Activated CD8-positive, alpha-beta T cell treated with anti-CD3 and anti-CD28 coated beads, Interleukin-2, amount 10 ng/mL, durations not matched to agents 7 days and 5 days (primary cell): ENCODE results near the gene MEF2D. TPM values are rescaled to one million over a fixed set of nuclear protein-coding genes. Genes with fewer than 3 reads are reported as not detected.

Experiments used
- ATAC-seq: fragments of 150-1000 bp; cut with Tn5 transposase; one replicate; pipeline ENCODE4 v1.10.0; 2021; ENCODE audit warnings: moderate library complexity
- CTCF ChIA-PET: fragments of 350-600 bp; sonication (Branson Sonifier 250); formaldehyde crosslinking; loops from one replicate; lab custom pipeline; 2021; ENCODE audit warnings: antibody characterized with exemption; lab: Charles Lee
- POLR2A ChIA-PET: fragments of 350-600 bp; sonication (Branson Sonifier 250); formaldehyde crosslinking; loops from one replicate; lab custom pipeline; 2021; ENCODE audit warnings: antibody characterized with exemption; lab: Charles Lee
- DNase-seq: peaks from one replicate; pipeline ENCODE4 v3.0.0-alpha.2; 2020
- H3K27ac Mint-ChIP-seq: one replicate; pipeline ENCODE4 v1.8.0; 2021; ENCODE audit warnings: mild to moderate bottlenecking, mixed read lengths
- H3K27me3 Mint-ChIP-seq: one replicate; pipeline ENCODE4 v1.8.0; 2021; ENCODE audit warnings: low read depth, mixed read lengths
- H3K36me3 Mint-ChIP-seq: one replicate; pipeline ENCODE4 v1.8.0; 2021; ENCODE audit warnings: low read depth, mixed read lengths
- H3K4me1 Mint-ChIP-seq: one replicate; pipeline ENCODE4 v1.8.0; 2021; ENCODE audit warnings: low read depth, mixed read lengths
- H3K4me3 Mint-ChIP-seq: one replicate; pipeline ENCODE4 v1.8.0; 2021; ENCODE audit warnings: mild to moderate bottlenecking, mixed read lengths
- H3K9me3 Mint-ChIP-seq: one replicate; pipeline ENCODE4 v1.8.0; 2022; ENCODE audit warnings: mixed read lengths; ENCODE audit not compliant: insufficient read depth
- total RNA-seq, 2 experiments: library from RNA; stranded (reverse); gene quantifications; one replicate each; pipeline ENCODE4 v1.2.3, GENCODE V29; 2021

MEF2D gene
- total RNA-seq, 2 experiments from 2014 or later: 34.8 to 40.1 TPM

DNA sequence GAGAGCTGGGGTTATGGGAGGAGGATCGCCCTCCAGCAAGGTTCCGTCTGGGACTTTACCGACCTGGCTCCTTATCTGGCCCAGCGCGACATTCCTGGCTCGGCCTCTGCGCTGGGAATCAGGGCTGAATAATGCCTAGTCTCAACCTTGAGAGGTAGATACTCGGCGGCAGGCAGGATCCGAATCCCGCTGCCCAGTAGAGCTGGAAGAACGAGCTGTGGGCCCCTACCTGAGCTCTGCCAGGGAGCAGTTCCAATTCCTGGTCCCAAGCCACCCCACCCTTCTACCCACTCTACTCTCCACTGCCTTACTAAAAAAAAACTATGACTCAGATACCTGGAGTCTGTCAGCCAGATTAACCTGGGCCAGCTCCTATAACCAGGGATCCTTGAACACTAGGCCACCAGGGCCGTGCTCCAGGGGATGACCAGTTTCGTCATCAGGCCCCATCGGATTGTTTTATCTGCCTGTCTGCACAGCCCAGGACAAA, 77.9 kb downstream of the MEF2D start:
- DNase-seq: no peak
- H3K27me3 Mint-ChIP-seq: peaks cover 89% of the 10 kb centered on the region
- ATAC-seq: no peak
- POLR2A ChIA-PET: no interaction called here
- peaks cover 22% of the 10 kb centered on the region for H3K4me1 Mint-ChIP-seq
- no peaks in the 10 kb centered on the region for H3K9me3 Mint-ChIP-seq
- H3K27ac Mint-ChIP-seq: no peak overlapping the region
- H3K36me3 Mint-ChIP-seq: no peaks in the 10 kb centered on the region
- CTCF ChIA-PET: interaction anchor here (0.7 to 4.4 kb wide), 4 partner anchors 23 to 304 kb away, joined by 3 to 34 read pairs (median 16); no protein-coding TSS in a partner anchor
- no peak overlapping the region for H3K4me3 Mint-ChIP-seq

DNA sequence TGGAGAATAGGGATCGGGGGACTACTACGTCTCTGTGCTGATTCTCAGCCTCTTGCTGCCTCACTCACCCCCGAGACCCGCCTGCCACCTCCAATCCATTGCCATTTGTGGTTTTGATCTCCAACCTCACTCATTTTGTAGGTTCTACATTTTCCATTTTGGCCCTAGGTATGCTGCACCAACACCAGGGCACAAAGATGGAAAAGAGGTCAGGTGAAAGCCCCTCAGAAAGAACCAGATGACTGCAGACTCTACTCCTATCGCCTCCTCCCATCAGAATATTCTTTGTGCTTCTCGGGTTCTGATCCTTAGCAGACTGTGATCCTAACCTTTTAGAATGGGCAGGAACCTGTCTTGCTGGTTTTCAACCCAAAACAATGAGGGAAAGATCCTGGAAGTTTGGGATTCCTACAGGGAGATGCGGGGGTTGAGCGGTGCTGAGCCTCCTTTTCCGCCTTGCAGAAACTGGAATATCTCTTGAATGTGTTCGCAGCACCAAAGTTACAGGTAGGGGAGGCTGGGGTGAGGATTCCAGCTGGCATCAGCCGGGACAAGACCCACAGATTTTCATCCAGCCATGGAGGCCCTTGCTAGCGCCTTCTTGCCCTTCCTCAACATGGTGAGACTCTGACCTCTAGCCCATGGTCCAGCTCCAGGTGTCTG, 78.5 kb downstream of the MEF2D start:
- Mint-ChIP-seq H3K4me3 (peak overlapping the region; percentile 42), H3K9me3 (no peaks in the 10 kb centered on the region), H3K27ac (peak overlapping the region; percentile 39), H3K4me1 (peaks cover 22% of the 10 kb centered on the region), H3K36me3 (no peaks in the 10 kb centered on the region), H3K27me3 (peaks cover 89% of the 10 kb centered on the region)
- ChIA-PET CTCF (interaction anchor here (0.7 to 4.4 kb wide), 4 partner anchors 24 to 304 kb away, joined by 3 to 34 read pairs (median 16); no protein-coding TSS in a partner anchor), POLR2A (no interaction called here)
- ATAC-seq: no peak
- DNase-seq: no peak

DNA sequence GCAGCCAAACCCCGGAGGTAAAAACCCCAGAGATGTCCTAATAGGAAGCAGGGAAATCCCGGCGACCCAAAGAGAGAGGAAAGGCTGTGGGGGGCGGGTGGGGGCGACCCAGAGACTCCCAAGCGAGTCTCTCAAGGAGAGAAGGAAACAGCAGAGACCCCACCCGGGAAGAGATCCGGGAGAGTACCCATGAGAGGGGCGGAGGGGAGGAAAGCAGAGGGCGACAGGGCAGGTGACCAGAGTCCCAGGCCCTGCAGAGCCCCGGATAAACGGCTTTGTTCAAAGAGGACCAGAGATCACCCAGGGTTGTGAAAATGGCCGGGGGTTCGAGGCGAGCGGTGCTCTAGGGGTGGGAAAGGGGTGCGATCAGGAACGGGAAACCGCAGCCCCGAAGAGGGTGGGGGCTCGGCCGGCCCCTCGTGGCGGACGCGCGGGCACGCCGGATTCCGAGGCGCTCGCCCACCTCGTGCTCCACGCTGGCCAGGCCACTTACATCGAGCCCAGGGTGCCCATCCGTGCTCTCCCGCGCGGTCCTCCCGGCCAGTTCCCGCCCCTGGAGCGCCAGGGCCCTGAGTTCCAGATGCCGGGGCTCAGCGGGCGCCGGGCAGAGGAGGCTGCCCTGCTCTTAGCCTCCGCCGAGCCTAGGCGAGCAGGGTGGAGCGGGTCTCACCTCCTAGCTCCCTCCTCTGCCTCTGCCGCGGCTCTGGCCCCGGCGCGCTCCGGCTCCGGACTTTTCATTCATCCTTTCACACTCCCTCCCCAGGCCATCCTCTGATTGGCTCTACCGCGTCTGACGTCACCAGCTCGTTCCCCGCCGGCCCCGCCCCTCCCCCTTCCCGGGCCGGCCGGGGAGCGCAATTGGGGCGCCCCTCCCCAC, 79.3 kb downstream of the MEF2D start:
- H3K27me3 Mint-ChIP-seq: peaks cover 88% of the 10 kb centered on the region
- peak overlapping the region; percentile 81 for H3K4me3 Mint-ChIP-seq
- ATAC-seq: peak; percentile 73
- POLR2A ChIA-PET: no interaction called here
- no peak overlapping the region for H3K27ac Mint-ChIP-seq
- peak; percentile 78 for DNase-seq
- H3K9me3 Mint-ChIP-seq: no peaks in the 10 kb centered on the region
- peaks cover 22% of the 10 kb centered on the region for H3K4me1 Mint-ChIP-seq
- CTCF ChIA-PET: interaction anchor here (3.7 to 4.4 kb wide), 2 partner anchors 25 to 36 kb away, joined by 28 to 34 read pairs; no protein-coding TSS in a partner anchor
- H3K36me3 Mint-ChIP-seq: no peaks in the 10 kb centered on the region

DNA sequence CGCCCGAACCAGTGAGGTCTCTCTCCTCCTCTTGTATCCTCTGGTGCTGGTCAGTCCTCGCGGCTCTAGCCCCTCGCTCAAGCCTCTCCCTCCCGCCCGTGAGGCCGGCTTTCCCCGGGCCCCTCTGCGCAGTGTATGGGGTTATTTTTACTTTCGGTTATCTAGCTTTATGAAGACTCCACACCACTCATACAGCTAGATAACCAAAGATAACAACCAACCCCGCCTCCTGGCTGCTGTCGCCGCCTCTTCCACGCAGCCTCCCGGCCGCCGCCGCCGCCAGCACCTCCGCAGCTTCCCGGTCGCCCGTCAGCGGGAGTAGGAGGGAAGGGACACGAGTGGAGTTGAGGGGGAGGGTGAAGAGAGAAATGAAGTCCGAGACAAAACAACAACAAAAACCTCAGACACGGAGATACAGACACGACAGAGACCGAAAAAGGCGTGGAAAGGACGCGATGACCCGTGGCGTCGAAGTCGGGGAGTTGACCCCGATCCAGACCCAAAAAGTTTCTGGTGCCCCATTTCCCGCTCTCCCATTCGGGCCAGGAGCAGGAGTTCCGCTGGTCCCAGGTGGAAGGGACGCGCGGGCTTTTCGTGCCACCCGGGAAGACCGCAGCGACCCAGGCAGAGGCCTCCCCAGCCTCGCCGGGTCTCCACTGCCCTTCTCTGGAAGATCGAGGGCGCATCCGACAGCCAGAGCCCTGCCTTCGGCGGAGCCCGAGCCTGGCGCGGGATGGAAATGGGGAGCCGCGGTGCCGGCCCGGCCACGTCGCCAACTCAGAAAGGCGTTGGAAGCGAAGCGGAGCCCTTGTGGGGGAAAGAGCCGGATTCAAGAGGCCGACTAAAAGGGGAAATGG, 80.1 kb downstream of the MEF2D start:
- Mint-ChIP-seq H3K4me3 (peak overlapping the region; percentile 81), H3K36me3 (no peaks in the 10 kb centered on the region), H3K9me3 (no peaks in the 10 kb centered on the region), H3K27me3 (peaks cover 85% of the 10 kb centered on the region), H3K4me1 (peaks cover 22% of the 10 kb centered on the region), H3K27ac (peak overlapping the region; percentile 12)
- peak; percentile 82 for ATAC-seq
- CTCF ChIA-PET: interaction anchor here (0.7 to 4.5 kb wide), 7 partner anchors 12 to 231 kb away, joined by 3 to 44 read pairs (median 6); no protein-coding TSS in a partner anchor
- DNase-seq: peak; percentile 55
- POLR2A ChIA-PET: interaction anchor here (0.5 to 1.0 kb wide), 2 partner anchors 37 to 771 kb away, joined by 3 to 4 read pairs; no protein-coding TSS in a partner anchor

DNA sequence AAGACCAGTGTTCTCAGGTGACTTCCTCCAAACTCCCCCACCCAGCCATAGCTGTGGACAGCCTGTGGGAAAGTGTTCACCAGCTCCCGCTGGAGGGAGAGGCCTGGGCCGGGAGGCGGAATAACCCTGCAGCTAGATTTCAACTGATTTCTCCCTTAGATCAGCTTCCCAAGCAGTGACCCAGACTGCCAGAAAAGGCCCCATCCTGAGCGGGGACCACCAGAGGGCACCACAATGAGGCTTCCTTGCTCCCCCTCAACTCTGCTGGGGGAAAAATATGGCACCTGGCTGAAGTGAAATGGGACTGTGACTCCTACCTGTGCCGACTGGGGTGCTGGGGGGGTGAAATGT, 80.7 kb downstream of the MEF2D start:
- peaks cover 84% of the 10 kb centered on the region for H3K27me3 Mint-ChIP-seq
- POLR2A ChIA-PET: interaction anchor here (0.5 to 1.0 kb wide), 2 partner anchors 38 to 771 kb away, joined by 3 to 4 read pairs; no protein-coding TSS in a partner anchor
- H3K4me3 Mint-ChIP-seq: peak overlapping the region; percentile 81
- CTCF ChIA-PET: interaction anchor here (0.7 to 4.5 kb wide), 8 partner anchors 12 to 231 kb away, joined by 3 to 44 read pairs (median 4); no protein-coding TSS in a partner anchor
- peak; percentile 42 for ATAC-seq
- H3K9me3 Mint-ChIP-seq: no peaks in the 10 kb centered on the region
- no peaks in the 10 kb centered on the region for H3K36me3 Mint-ChIP-seq
- peaks cover 22% of the 10 kb centered on the region for H3K4me1 Mint-ChIP-seq
- H3K27ac Mint-ChIP-seq: no peak overlapping the region
- peak; percentile 49 for DNase-seq

DNA sequence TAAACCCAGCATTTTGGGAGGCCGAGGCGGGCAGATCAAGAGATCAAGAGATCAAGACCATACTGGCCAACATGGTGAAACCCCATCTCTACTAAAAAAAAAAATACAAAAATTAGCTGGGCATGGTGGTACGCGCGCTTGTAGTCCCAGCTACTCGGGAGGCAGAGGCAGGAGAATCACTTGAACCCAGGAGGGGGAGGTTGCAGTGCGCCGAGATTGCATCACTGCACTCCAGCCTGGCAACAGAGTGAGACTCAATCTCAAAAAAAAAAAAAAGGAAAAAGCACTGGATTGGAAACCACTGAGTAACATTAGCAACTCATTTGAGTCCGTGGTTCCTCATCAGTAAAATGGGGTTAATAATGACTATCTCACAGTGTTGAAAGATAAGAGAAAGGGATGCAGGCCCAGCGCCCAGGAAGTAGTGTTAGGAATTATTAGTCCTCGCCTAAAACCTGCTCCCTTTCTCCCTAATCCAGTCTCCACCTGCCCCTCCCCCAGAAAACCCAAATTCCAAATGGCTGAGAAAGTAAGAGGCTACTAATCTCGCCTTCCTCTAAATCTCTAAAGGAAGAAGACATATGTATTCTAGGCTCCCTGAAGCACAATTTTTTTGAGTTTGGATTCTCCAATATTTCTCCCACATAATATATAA, 82.0 kb downstream of the MEF2D start:
- H3K27ac Mint-ChIP-seq: no peak overlapping the region
- no peaks in the 10 kb centered on the region for H3K9me3 Mint-ChIP-seq
- H3K36me3 Mint-ChIP-seq: no peaks in the 10 kb centered on the region
- ChIA-PET POLR2A (interaction anchor here (0.6 kb wide), 1 partner anchor 83 kb away, joined by 3 read pairs; no protein-coding TSS in a partner anchor), CTCF (interaction anchor here (0.9 to 4.5 kb wide), 5 partner anchors 14 to 209 kb away, joined by 3 to 44 read pairs (median 14); no protein-coding TSS in a partner anchor)
- no peak overlapping the region for H3K4me3 Mint-ChIP-seq
- peaks cover 73% of the 10 kb centered on the region for H3K27me3 Mint-ChIP-seq
- DNase-seq (no peak), ATAC-seq (no peak)
- peaks cover 22% of the 10 kb centered on the region for H3K4me1 Mint-ChIP-seq

DNA sequence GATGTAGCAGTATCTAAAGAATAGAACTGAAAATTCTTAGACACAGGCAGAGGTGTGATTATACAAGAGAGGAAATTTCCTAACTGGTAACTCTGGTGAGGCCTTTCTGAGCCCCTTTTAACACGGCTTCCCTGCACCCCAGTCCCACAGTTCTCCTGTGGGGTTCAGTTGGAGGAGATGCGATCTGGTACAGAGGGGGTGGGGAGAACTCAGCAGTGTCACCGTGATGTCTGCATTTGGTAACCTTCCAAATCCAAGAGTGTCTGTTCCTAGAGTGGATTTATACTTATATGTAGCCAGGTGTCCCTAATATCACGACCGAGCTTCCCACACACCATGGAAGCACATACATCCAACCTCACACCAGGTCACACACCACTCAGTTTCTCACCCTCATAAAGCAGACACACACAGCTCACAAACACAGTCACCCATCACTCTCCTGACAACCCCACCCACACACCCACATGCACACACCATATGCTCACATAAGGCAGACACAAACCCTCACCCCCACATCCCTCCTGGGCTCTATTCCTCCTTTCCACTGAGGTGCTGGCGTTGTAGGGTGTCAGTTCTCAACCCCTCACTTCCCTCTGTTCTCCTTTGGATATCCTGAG, 83.1 kb downstream of the MEF2D start:
- CTCF ChIA-PET: interaction anchor here (3.9 to 4.5 kb wide), 2 partner anchors 28 to 32 kb away, joined by 15 to 44 read pairs; no protein-coding TSS in a partner anchor
- ATAC-seq (no peak), DNase-seq (no peak)
- H3K27ac Mint-ChIP-seq: no peak overlapping the region
- H3K4me1 Mint-ChIP-seq: peaks cover 22% of the 10 kb centered on the region
- H3K4me3 Mint-ChIP-seq: no peak overlapping the region
- no peaks in the 10 kb centered on the region for H3K36me3 Mint-ChIP-seq
- H3K9me3 Mint-ChIP-seq: no peaks in the 10 kb centered on the region
- POLR2A ChIA-PET: no interaction called here
- H3K27me3 Mint-ChIP-seq: peaks cover 62% of the 10 kb centered on the region

DNA sequence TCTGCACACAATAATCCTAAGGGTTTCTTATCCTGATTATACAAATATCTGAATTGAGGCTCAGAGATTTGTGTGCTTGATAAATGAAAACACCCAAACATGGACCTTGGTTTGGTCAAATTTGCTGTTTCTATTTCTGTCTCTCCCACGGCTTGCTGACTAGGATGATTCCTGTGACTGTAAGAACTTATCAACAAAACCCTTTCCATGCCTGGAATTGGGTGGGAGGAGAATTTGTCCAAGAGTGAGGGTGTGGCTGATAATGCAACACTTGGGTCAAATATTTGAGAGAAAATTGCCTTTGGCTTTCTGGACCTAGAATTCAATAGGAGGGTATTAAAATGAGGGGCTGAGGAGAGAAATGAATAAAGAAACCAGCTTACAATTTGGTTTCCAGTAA, 83.6 kb downstream of the MEF2D start:
- Mint-ChIP-seq H3K27ac (no peak overlapping the region), H3K4me3 (no peak overlapping the region), H3K4me1 (peaks cover 19% of the 10 kb centered on the region), H3K9me3 (no peaks in the 10 kb centered on the region), H3K36me3 (no peaks in the 10 kb centered on the region), H3K27me3 (peaks cover 62% of the 10 kb centered on the region)
- ATAC-seq (no peak), DNase-seq (no peak)
- ChIA-PET CTCF (interaction anchor here (0.7 to 4.5 kb wide), 3 partner anchors 12 to 31 kb away, joined by 3 to 44 read pairs (median 15); no protein-coding TSS in a partner anchor), POLR2A (no interaction called here)

DNA sequence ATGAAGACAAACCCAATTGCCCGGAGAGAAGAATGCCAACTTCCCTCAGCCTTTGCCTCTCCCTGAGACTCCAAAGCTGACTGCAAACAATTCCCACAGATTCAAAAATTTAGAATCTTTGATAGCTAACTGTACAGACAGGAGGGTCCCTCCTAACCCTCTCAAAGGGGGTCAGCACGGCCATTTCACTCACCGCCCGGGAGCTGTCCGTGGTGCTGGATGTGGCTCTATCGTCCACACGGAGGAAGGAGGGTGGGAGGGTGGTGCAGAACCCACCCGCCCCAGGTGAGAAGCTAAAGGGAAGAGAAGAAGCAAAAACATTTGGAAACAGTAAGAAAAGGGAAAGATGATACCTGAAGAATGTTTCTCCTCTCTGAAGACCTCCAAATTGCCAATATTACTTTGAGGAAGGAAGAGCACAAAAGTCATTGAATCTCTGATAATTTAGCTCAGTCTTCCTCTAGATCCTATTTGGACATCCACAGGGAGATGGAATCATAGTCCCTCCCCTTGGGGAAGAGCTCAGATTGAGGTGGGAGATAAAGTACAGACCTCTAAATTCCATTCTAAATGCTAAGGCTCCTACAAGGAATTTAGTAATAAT, 86.0 kb downstream of the MEF2D start:
- no peak for ATAC-seq
- CTCF ChIA-PET: interaction anchor here (0.8 to 3.9 kb wide), 4 partner anchors 20 to 168 kb away, joined by 3 to 26 read pairs (median 10); no protein-coding TSS in a partner anchor
- no peaks in the 10 kb centered on the region for H3K9me3 Mint-ChIP-seq
- no peak overlapping the region for H3K27ac Mint-ChIP-seq
- H3K27me3 Mint-ChIP-seq: peaks cover 53% of the 10 kb centered on the region
- peak; percentile 53 for DNase-seq
- peaks cover under 1% of the 10 kb centered on the region for H3K4me1 Mint-ChIP-seq
- H3K4me3 Mint-ChIP-seq: no peak overlapping the region
- H3K36me3 Mint-ChIP-seq: no peaks in the 10 kb centered on the region
- POLR2A ChIA-PET: interaction anchor here (0.8 kb wide), 1 partner anchor 26 kb away, joined by 3 read pairs; no protein-coding TSS in a partner anchor
